Measurements from ENCODE around the gene SCAF1. TPM values are rescaled to one million over a fixed set of nuclear protein-coding genes. Genes with fewer than 3 reads are reported as not detected.

Gene SCAF1
- total and polyA plus RNA-seq, 2 of the 13 experiments (the other 11 are each of a cell fraction or from before 2014, with no cell fraction given): 3.3 to 6.1 TPM

DNA sequence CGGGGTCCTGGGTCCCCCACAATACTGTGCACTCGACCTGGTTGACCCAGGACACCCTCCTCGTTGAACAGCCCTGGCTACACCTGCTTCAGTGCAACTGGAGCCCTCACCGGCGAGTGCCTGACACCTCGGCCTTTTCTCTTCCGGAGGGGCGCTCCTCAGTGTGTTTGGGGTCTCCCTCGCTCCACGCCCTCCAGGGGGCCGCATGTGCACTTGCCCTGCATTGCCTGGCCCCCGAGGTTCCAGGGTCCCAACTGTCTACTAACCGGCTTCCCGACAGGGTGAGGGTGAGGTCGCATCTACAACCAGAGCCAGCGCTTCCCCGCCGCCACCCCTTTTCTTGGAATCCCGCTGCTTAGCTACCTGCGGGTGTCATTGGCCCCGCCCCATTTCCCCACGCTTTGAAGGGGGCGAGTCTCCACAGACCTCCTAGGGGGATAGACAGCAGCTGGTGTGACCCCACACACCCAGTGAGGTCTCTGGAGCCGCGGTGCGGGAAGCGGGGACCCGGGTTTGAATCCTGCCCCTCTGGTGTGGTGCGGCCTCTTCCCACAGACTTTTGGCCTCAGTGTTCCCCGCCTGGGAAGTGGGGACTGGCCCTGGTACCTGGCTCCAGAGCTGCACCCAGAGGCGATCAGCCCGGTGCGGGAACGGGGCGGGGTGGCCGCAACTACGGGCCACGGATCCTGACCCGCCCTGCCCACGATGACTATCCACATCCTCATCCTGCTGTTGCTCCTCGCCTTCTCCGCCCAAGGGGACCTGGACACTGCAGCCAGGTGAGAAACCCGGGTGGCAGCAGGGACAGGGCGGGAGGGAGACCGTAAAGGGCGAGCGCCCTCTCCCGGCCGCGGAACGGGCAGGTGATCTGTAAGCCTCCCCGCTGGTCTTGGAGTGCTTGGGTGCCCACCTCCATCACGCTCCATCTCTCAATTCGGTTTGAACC lies 47.4 kb downstream of the SCAF1 start, which contains the start of gene ADM5 (continued):
- TF ChIP-seq, protein P1, sequence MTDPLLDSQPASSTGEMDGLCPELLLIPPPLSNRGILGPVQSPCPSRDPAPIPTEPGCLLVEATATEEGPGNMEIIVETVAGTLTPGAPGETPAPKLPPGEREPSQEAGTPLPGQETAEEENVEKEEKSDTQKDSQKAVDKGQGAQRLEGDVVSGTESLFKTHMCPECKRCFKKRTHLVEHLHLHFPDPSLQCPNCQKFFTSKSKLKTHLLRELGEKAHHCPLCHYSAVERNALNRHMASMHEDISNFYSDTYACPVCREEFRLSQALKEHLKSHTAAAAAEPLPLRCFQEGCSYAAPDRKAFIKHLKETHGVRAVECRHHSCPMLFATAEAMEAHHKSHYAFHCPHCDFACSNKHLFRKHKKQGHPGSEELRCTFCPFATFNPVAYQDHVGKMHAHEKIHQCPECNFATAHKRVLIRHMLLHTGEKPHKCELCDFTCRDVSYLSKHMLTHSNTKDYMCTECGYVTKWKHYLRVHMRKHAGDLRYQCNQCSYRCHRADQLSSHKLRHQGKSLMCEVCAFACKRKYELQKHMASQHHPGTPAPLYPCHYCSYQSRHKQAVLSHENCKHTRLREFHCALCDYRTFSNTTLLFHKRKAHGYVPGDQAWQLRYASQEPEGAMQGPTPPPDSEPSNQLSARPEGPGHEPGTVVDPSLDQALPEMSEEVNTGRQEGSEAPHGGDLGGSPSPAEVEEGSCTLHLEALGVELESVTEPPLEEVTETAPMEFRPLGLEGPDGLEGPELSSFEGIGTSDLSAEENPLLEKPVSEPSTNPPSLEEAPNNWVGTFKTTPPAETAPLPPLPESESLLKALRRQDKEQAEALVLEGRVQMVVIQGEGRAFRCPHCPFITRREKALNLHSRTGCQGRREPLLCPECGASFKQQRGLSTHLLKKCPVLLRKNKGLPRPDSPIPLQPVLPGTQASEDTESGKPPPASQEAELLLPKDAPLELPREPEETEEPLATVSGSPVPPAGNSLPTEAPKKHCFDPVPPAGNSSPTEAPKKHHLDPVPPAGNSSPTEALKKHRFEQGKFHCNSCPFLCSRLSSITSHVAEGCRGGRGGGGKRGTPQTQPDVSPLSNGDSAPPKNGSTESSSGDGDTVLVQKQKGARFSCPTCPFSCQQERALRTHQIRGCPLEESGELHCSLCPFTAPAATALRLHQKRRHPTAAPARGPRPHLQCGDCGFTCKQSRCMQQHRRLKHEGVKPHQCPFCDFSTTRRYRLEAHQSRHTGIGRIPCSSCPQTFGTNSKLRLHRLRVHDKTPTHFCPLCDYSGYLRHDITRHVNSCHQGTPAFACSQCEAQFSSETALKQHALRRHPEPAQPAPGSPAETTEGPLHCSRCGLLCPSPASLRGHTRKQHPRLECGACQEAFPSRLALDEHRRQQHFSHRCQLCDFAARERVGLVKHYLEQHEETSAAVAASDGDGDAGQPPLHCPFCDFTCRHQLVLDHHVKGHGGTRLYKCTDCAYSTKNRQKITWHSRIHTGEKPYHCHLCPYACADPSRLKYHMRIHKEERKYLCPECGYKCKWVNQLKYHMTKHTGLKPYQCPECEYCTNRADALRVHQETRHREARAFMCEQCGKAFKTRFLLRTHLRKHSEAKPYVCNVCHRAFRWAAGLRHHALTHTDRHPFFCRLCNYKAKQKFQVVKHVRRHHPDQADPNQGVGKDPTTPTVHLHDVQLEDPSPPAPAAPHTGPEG (CRISPR knock-in tag; IDR thresholded peaks at IDR 0.05): no peak

DNA sequence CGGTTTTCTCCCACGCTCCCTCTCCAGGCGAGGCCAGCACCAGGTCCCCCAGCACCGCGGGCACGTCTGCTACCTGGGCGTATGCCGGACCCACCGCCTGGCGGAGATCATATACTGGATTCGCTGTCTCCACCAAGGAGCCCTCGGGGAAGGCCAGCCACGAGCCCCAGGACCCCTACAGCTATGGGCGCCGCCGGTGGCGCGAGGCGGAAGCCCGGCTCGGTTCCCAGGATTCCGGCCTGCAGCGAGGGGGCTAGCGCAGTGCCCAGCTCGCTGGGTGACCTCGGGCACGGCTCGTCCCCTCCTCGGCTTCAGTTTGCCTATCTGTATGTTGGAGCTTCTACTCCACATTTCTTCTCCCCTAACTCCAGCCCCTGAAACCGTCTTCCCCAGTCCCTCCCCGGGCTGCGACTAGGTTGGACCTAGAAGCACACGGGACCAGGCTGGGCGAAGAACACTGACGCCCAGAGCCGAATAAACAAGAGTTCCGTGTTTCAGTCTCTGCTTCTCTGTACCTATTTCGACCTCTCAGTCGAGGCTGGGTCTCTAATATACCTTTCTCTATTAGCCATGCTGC lies 48.2 kb downstream of the SCAF1 start:
- Histone ChIP-seq H3K4me2 (ENCODE audit: low read depth, low read length) (no peak overlapping the region), H3K79me2 (ENCODE audit: insufficient read depth, low read length) (no peaks in the 10 kb centered on the region), H4K20me1 (ENCODE audit: insufficient read depth, low read length) (0 out of 2 replicates have a peak, but pooled peaks cover 2% of the 10 kb centered on the region), H3K27me3 (ENCODE audit: control insufficient read depth in 1 of 2, insufficient read depth in 2 of 2, low read length in 2 of 2) (no peaks in the 10 kb centered on the region), H3K9me3 (ENCODE audit: low read length) (no peaks in the 10 kb centered on the region), H2AFZ (ENCODE audit: low read length) (no peak overlapping the region), H3K9ac (ENCODE audit: insufficient read depth, low read depth, low read length) (no peak overlapping the region), H3K27ac (ENCODE audit: extremely low read length, insufficient read depth, low read length) (no peak overlapping the region), H3K36me3 (replicated peaks in 1 of 2; ENCODE audit: control insufficient read depth in 1 of 2, insufficient read depth in 2 of 2, low read length in 2 of 2) (peaks cover 10 to 25% of the 10 kb centered on the region in 2 experiments), H3K4me3 (replicated peaks in 1 of 3; ENCODE audit: insufficient read depth in 1 of 3, low read depth in 2 of 3, low read length in 3 of 3) (no peak overlapping the region), H3K4me1 (ENCODE audit: insufficient read depth, low read length) (no peaks in the 10 kb centered on the region)
- in situ Hi-C loops (cut with HindIII; ENCODE audit: extremely low pct_ligation_motif_present, low pct_unique_long_range_greater_than_20kb): no loop called here
- DNase-seq (ENCODE audit: low spot score) (no peak), ATAC-seq (no peak), FAIRE-seq (no peak)
- intact Hi-C loops (cut with micrococcal nuclease; ENCODE audit: unreplicated experiment): no loop called here
- WGBS (ENCODE audit: low lambda C conversion rate): 96% methylated on average over 26 of the region's 39 CpGs
- ChIA-PET CTCF (ENCODE audit: low intra/inter-chr PET ratio, low total read pairs) (no interaction called here), POLR2A (no interaction called here)
- BruUV-seq (replicated peaks): no TSS peak
- TF ChIP-seq SATB2 (CRISPR knock-in tag; IDR thresholded peaks at IDR 0.05) (no peak), RBFOX2 (IDR thresholded peaks at IDR 0.05; ENCODE audit: low read depth, low read length) (peak; percentile 46; the same call in 1 of the 2 replicates)
- TF ChIP-seq, protein P2, sequence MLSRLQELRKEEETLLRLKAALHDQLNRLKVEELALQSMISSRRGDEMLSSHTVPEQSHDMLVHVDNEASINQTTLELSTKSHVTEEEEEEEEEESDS (CRISPR knock-in tag; IDR thresholded peaks at IDR 0.05; ENCODE audit: borderline replicate concordance): no peak

All from HepG2 (cell line).